HepG2 (cell line): ENCODE results near the gene ZNF530. TPM values are rescaled to one million over a fixed set of nuclear protein-coding genes. Genes with fewer than 3 reads are reported as not detected.

Experiments
- AGO2 ChIP-seq: fragments of 200-400 bp; formaldehyde crosslinking; optimal IDR thresholded peaks from 2 replicates; pipeline ENCODE3; 2017; ENCODE audit warnings: mild to moderate bottlenecking, low read depth, low read length, moderate library complexity
- ATRX ChIP-seq: sonication (generic); formaldehyde crosslinking; IDR thresholded peaks from 2 replicates; pipeline ENCODE4 v1.4.0; 2020; ENCODE audit warnings: missing genetic modification reagents, borderline replicate concordance
- BRD4 ChIP-seq: sonication (generic); formaldehyde crosslinking; IDR thresholded peaks from 2 replicates; pipeline ENCODE4 v1.4.0; 2020; ENCODE audit warnings: missing genetic modification reagents
- DZIP1 ChIP-seq: sonication (generic); formaldehyde crosslinking; IDR thresholded peaks from 2 replicates; pipeline ENCODE4 v1.5.0; 2020; ENCODE audit warnings: mild to moderate bottlenecking, missing genetic modification reagents
- ELF3 ChIP-seq: IDR thresholded peaks from 2 replicates; pipeline ENCODE4 v1.6.1; 2016; ENCODE audit warnings: missing genetic modification reagents, missing compliant biosample characterization
- FOXP1 ChIP-seq, 2 experiments: fragments of 450-650 bp in 1 of 2; IDR thresholded peaks; 2 replicates each; pipeline ENCODE4 v1.6.1; 2017 to 2018; ENCODE audit warnings: antibody characterized with exemption in 1 of 2
- FUBP1 ChIP-seq: sonication (generic); formaldehyde crosslinking; IDR thresholded peaks from 2 replicates; pipeline ENCODE4 v1.5.1; 2020; ENCODE audit warnings: missing genetic modification reagents, mild to moderate bottlenecking, borderline replicate concordance
- HNF1B ChIP-seq: sonication (generic); formaldehyde crosslinking; IDR thresholded peaks from 2 replicates; pipeline ENCODE4 v1.5.1; 2020; ENCODE audit warnings: mild to moderate bottlenecking, moderate library complexity, missing genetic modification reagents
- HNRNPLL ChIP-seq: fragments of 200-400 bp; formaldehyde crosslinking; IDR thresholded peaks from 2 replicates; pipeline ENCODE4 v1.6.1; 2017; ENCODE audit warnings: mild to moderate bottlenecking, low read depth, low read length; ENCODE audit not compliant: poor library complexity, severe bottlenecking
- IRF1 ChIP-seq: sonication (generic); formaldehyde crosslinking; IDR thresholded peaks from 2 replicates; pipeline ENCODE4 v1.4.0; 2020; ENCODE audit warnings: low read depth, mild to moderate bottlenecking, missing genetic modification reagents
- KLF16 ChIP-seq, 2 experiments: sonication (generic) in 1 of 2; formaldehyde crosslinking in 1 of 2; IDR thresholded peaks; 2 replicates each; pipeline versions ENCODE4 v1.6.1 to v1.8.0; 2016 to 2023; ENCODE audit warnings: missing genetic modification reagents in 2 of 2, missing compliant biosample characterization in 1 of 2
- NFYC ChIP-seq: IDR thresholded peaks from 2 replicates; pipeline ENCODE4 v1.6.1; 2016; ENCODE audit warnings: missing genetic modification reagents, missing compliant biosample characterization
- NR0B2 ChIP-seq: sonication (generic); formaldehyde crosslinking; IDR thresholded peaks from 2 replicates; pipeline ENCODE4 v1.4.0; 2020; ENCODE audit warnings: mild to moderate bottlenecking, missing genetic modification reagents
- PAF1 ChIP-seq: IDR thresholded peaks from 2 replicates; pipeline ENCODE4 v1.6.1; 2016; ENCODE audit warnings: missing genetic modification reagents, missing compliant biosample characterization
- RBAK ChIP-seq: sonication (generic); formaldehyde crosslinking; IDR thresholded peaks from 2 replicates; pipeline ENCODE4 v1.5.1; 2020; ENCODE audit warnings: mild to moderate bottlenecking, missing genetic modification reagents
- SNAPC2 ChIP-seq: sonication (generic); formaldehyde crosslinking; IDR thresholded peaks from 2 replicates; pipeline ENCODE4 v1.8.1; 2022; ENCODE audit warnings: mild to moderate bottlenecking, missing genetic modification reagents
- TARDBP ChIP-seq: sonication (generic); formaldehyde crosslinking; IDR thresholded peaks from 2 replicates; pipeline ENCODE4 v1.8.0; 2022; ENCODE audit warnings: mild to moderate bottlenecking, missing genetic modification reagents
- THYN1 ChIP-seq: sonication (generic); formaldehyde crosslinking; IDR thresholded peaks from 2 replicates; pipeline ENCODE4 v1.8.1; 2023; ENCODE audit warnings: low read depth, mild to moderate bottlenecking, moderate library complexity, missing genetic modification reagents, borderline replicate concordance
- ZMYM3 ChIP-seq: sonication (generic); formaldehyde crosslinking; IDR thresholded peaks from 2 replicates; pipeline ENCODE4 v1.5.1; 2020; ENCODE audit warnings: mild to moderate bottlenecking, missing genetic modification reagents
- ZNF44 ChIP-seq: sonication (generic); formaldehyde crosslinking; IDR thresholded peaks from 2 replicates; pipeline ENCODE4 v1.5.1; 2020; ENCODE audit warnings: mild to moderate bottlenecking, missing genetic modification reagents
- polyA plus RNA-seq, 8 experiments: library from polyadenylated mRNA; depleted of rRNA in 3 of 8; stranded (reverse) in 7 of 8; unstranded in 1 of 8; fragments of >200 nt; fragmentation: Illumina TruSeq in 4 of 8; extraction: Trizol in 4 of 8; gene quantifications; 2 replicates each; pipeline versions ENCODE4 v1.2.1 to v1.2.3, GENCODE V29; 2011 to 2016; ENCODE audit warnings: low read depth in 4 of 8, missing spikeins in 1 of 8, mixed read lengths in 1 of 8; ENCODE audit not compliant: insufficient read depth in 1 of 8
- total RNA-seq, 5 experiments: library from RNA; depleted of rRNA; stranded (reverse); fragments of >200 nt; fragmentation: Illumina TruSeq; extraction: Trizol; gene quantifications; 2 replicates each; pipeline ENCODE4 v1.2.3, GENCODE V29; 2016; ENCODE audit warnings: low read depth in 1 of 5

Gene ZNF530
- total and polyA plus RNA-seq, 2 of the 13 experiments (the other 11 are each of a cell fraction or from before 2014, with no cell fraction given): 1.1 to 7.8 TPM

- TF ChIP-seq HNRNPLL (no peak), BRD4 (CRISPR knock-in tag) (no peak), PAF1 (CRISPR knock-in tag) (no peak), FOXP1 (IDR thresholded peaks at IDR 0.05) (no peak), FOXP1 (CRISPR knock-in tag; IDR thresholded peaks at IDR 0.05) (no peak), ZMYM3 (CRISPR knock-in tag) (no peak), AGO2 (peak; percentile 51), ELF3 (CRISPR knock-in tag) (peak; percentile 50; the same call in 1 of the 2 replicates), HNF1B (CRISPR knock-in tag) (no peak), ATRX (CRISPR knock-in tag) (no peak), NFYC (peak; percentile 54), FUBP1 (CRISPR knock-in tag) (no peak), IRF1 (CRISPR knock-in tag) (no peak), SNAPC2 (CRISPR knock-in tag) (no peak), KLF16 (CRISPR knock-in tag; IDR thresholded peaks at IDR 0.05) (0 out of 4 replicates have a peak, but pooled peaks of 1 of the 2 experiments have one; percentile 74), THYN1 (CRISPR knock-in tag) (no peak), NR0B2 (CRISPR knock-in tag) (peak; percentile 55; the same call in 1 of the 2 replicates), RBAK (CRISPR knock-in tag) (no peak), ZNF44 (CRISPR knock-in tag) (0 out of 2 replicates have a peak, but pooled peaks have one; percentile 48), DZIP1 (CRISPR knock-in tag) (no peak), TARDBP (CRISPR knock-in tag) (no peak)
Observed at GRCh38 chr19:57559404-57560025, 40.2 kb upstream of the ZNF530 start, which contains the start of gene ZNF550 (continued).
